Muscle layer of colon (tissue), 2 donors: ENCODE measurements around the gene ADIPOR1.
A peak's percentile ranks its signal among the peaks of the same experiment; 100 is the strongest.
"Not testable (repeated sequence)": the region's sequence is repeated elsewhere in the genome, so short reads cannot be mapped to it uniquely, and the experiment has no call there.

Source experiments
- H3K27ac ChIP-seq: one replicate; pipeline ENCODE4 v1.7.0; 2013; ENCODE audit warnings: low read depth, mild to moderate bottlenecking, low read length, moderate library complexity
- H3K27me3 ChIP-seq, 2 donors: one replicate each; pipeline ENCODE4 v1.7.0; 2013; ENCODE audit warnings: low read length in 2 of 2, mild to moderate bottlenecking in 2 of 2; ENCODE audit not compliant: insufficient read depth in 2 of 2, control insufficient read depth in 1 of 2
- H3K36me3 ChIP-seq: one replicate; pipeline ENCODE4 v1.7.0; 2013; ENCODE audit warnings: mild to moderate bottlenecking, low read length; ENCODE audit not compliant: insufficient read depth
- H3K4me1 ChIP-seq: one replicate; pipeline ENCODE4 v1.7.0; 2013; ENCODE audit warnings: mild to moderate bottlenecking, low read length; ENCODE audit not compliant: insufficient read depth
- H3K4me3 ChIP-seq, 2 donors: one replicate each; pipeline ENCODE4 v1.7.0; 2013; ENCODE audit warnings: low read length in 2 of 2, low read depth in 1 of 2, mild to moderate bottlenecking in 1 of 2, moderate library complexity in 1 of 2
- H3K9ac ChIP-seq: one replicate; pipeline ENCODE4 v1.7.0; 2013; ENCODE audit warnings: low read length
- H3K9me3 ChIP-seq: one replicate; pipeline ENCODE4 v1.7.0; 2013; ENCODE audit warnings: mild to moderate bottlenecking, low read length
- donor health status: abdominal sarcoma.
- donor health status: Adenocarcinoma of cecum.

Gene ADIPOR1, protein sequence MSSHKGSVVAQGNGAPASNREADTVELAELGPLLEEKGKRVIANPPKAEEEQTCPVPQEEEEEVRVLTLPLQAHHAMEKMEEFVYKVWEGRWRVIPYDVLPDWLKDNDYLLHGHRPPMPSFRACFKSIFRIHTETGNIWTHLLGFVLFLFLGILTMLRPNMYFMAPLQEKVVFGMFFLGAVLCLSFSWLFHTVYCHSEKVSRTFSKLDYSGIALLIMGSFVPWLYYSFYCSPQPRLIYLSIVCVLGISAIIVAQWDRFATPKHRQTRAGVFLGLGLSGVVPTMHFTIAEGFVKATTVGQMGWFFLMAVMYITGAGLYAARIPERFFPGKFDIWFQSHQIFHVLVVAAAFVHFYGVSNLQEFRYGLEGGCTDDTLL

DNA sequence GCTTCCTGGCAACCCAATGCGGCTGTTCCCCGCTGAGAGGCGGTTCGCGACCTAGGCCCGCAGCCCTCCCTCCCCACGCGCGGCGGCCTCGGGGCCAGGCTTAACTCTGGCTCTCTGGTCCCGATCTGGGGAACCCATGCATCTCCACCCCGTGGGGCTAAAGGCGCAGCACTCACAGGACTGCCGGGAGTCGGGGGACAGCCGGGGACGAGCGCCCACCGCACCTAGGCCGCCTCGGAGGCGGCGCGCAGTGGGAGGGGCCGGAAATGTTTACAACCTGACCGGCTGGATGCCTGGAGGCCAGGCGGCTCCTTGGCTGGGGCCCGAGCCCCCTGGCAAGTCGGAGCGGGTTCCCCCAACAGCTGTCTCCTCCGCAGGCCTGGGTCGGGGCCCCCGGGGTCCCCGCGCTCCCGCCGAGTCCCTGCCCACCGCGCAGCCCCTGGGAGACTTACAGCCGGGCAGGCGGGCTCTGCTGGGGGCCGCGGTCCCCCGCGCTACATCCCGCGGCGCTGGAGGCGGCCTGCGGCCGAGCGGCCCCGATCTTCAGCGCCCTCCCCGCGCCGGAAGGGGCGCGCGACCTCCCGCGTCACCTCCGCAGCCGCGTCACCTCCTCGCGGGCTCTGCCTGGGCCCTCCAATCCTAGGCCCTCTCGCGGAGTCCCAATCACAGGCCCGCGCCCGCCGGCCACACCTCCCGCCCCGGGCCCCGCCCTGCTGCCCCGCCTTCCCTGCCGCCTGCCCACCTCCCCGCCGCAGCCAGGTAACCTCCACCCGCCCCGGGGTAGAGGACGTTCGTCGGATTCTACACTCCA is at the start of gene ADIPOR1:
Gene ADIPOR1, minus strand, starts transcription at position 580 of the 811 bp plus-strand sequence. CDS start 7,242 bp downstream, outside the sequence.
- no peaks in the 10 kb centered on the region for H3K27me3 ChIP-seq
- peak within 1 kb of the TSS; percentile 69 to 86 for H3K4me3 ChIP-seq
- peaks cover 12% of the 10 kb centered on the region for H3K36me3 ChIP-seq
- H3K9ac ChIP-seq, result peak within 1 kb of the TSS; percentile 88
- no peaks in the 10 kb centered on the region for H3K9me3 ChIP-seq
- H3K4me1 ChIP-seq, result peaks cover 21% of the 10 kb centered on the region
- peak within 1 kb of the TSS; percentile 41 for H3K27ac ChIP-seq

DNA sequence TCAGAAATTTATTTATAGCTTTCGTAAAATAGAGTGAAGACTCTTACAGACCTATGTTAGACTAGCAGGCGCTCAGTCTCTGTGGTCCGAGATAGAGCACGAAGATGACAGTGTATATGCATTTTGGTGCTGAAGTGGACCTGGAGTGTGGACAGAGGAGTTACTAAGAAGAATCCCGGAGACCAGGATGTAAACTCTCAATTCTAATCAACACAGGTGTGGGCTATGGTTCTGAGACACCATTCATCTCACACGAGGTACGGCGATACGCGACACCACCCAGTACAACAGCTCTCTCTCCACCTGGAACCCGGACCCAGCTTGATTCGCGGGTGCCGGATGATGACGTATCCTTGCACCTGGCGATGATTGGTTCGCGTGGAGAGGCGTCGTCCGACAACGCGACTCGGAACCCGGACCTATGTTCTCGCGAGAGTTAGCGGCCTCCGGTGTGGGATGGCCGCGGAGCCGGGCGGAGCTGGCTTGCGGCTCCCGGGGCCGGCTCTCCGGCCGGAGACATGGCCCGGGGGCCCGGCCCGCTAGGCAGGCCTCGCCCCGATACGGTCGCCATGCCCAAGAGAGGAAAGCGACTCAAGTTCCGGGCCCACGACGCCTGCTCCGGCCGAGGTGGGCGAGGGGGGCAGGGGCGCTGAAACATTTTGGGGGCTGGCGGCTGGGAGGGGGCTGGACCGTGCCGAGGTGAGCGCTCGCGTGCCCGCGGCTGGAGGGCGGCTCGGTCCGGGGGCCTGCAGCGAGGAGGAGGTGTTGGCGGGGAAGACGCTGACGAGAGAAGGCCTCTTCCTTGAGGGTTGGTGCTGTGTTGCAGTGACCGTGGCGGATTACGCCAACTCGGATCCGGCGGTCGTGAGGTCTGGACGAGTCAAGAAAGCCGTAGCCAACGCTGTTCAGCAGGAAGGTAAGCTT is 49.1 kb upstream of the ADIPOR1 start, which contains the start of gene TMEM183A:
Gene TMEM183A, plus strand, starts transcription at position 427 of the 924 bp plus-strand sequence. Its CDS starts 92 bp downstream, at position 519.
- Histone ChIP-seq H3K4me1 (peaks cover 14% of the 10 kb centered on the region), H3K9me3 (no peaks in the 10 kb centered on the region), H3K36me3 (peaks cover 17% of the 10 kb centered on the region), H3K4me3 (peak within 1 kb of the TSS; percentile 57 to 94), H3K27me3 (no peaks in the 10 kb centered on the region), H3K9ac (peak within 1 kb of the TSS; percentile 96), H3K27ac (peak within 1 kb of the TSS; percentile 97)

DNA sequence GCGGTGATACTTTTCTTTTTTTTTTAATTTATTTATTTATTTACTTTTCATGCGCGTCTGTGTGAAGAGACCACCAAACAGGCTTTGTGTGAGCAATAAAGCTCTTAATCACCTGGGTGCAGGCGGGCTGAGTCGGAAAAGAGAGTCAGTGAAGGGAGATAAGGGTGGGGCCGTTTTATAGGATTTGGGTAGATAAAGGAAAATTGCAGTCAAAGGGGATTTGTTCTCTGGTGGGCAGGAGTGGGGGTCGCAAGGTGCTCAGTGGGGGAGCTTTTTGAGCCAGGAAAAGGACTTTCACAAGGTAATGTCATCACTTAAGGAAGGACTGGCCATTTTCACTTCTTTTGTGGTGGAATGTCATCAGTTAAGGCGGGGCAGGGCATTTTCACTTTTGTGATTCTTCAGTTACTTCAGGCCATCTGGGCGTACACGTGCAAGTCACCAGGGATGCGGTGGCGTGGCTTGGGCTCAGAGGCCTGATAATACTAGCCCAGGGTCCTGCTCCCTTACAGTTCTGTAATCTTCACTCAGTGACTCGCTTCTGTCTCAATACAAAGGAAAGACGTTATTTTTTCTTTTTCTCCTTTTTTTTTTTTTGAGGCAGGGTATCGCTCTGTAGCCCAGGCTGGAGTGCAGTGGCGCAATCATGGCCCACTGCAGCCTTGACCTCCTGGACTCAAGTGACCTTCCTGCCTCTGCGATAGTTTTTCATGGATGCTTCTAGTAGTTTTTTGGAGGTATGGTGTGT is 47.5 kb upstream of the ADIPOR1 start:
- not testable (repeated sequence) for H3K27ac ChIP-seq, H3K4me3 ChIP-seq, H3K9ac ChIP-seq, H3K27me3 ChIP-seq, H3K9me3 ChIP-seq
- peaks cover 14% of the 10 kb centered on the region for H3K4me1 ChIP-seq
- H3K36me3 ChIP-seq, result peaks cover 12% of the 10 kb centered on the region

DNA sequence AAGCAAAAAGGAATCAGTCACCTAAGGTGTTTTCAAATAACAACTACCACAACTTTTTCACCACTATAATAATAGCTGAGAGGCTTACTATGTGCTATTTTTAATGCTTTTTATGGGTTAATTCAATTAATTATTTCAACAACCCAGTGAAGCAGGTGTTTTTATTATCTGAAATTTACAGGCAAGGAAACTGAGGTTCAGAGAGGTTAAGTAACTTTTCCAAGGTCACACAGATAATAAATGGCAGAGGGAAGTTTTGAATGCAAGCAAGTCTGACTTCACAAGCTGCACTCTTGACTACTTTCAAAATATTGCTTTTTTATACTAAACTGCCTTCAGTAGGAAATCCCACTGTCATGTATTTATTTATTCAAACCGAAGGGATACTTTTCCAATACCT is 44.8 kb upstream of the ADIPOR1 start:
- Histone ChIP-seq H3K4me3 (no peak overlapping the region), H3K27ac (no peak overlapping the region), H3K9me3 (no peaks in the 10 kb centered on the region), H3K27me3 (no peaks in the 10 kb centered on the region), H3K9ac (no peak overlapping the region), H3K4me1 (peaks cover 5% of the 10 kb centered on the region), H3K36me3 (no peaks in the 10 kb centered on the region)

DNA sequence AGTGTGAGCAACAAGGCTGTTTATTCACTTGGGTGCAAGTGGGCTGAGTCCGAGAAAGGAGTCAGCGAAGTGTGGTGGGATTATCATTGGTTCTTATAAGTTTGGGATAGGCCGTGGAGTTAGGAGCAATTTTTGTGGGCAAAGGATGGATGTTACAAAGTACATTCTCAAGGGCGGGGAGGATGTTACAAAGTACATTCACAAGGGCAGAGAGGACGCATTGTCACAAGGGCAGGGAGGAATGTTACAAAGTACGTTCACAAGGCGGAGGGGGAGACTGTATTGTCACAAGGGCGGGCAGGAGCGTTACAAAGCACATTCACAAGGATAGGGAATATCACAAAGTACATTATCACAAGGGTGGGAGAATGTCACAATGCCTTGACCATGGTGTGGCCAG is 43.9 kb upstream of the ADIPOR1 start:
- Histone ChIP-seq H3K27me3 (no peaks in the 10 kb centered on the region), H3K27ac (no peak overlapping the region), H3K36me3 (no peaks in the 10 kb centered on the region), H3K4me1 (peaks cover 5% of the 10 kb centered on the region), H3K9ac (no peak overlapping the region), H3K9me3 (no peaks in the 10 kb centered on the region), H3K4me3 (no peak overlapping the region)

DNA sequence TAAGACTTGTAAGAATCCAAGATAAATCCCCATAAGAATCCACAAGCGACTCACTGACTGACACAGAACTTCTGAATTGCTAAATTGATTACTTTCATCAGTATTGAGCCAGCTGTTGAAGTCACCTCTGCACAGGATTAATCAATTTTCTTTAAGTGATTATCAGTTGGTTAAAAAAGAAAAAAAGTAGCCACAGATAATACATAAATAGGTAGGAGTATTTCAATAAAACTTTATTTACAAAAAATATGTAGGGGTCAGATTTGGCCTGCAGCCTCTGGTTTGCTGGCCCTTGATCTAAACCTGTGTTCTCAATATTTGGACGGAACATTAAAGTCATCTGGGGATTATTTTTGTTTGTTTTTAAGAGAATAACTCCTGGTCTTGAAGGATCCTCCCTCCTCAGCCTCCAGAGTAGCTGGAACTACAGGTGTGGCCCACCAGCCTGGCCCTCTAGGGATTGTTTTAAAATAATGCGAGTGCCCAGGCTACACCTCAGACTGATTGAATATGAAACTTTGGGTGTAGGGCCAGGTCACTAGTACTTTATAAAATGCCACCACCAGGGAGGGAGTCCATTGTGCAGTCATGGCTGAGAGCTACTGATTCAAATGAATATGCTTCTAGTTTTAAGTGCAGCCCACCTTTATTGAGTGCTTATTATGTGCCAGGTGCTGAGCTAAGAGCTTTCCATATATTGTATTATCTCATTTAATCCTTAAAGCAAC is 42.3 kb upstream of the ADIPOR1 start:
- H3K4me3 ChIP-seq, result no peak overlapping the region
- H3K27ac ChIP-seq, result no peak overlapping the region

DNA sequence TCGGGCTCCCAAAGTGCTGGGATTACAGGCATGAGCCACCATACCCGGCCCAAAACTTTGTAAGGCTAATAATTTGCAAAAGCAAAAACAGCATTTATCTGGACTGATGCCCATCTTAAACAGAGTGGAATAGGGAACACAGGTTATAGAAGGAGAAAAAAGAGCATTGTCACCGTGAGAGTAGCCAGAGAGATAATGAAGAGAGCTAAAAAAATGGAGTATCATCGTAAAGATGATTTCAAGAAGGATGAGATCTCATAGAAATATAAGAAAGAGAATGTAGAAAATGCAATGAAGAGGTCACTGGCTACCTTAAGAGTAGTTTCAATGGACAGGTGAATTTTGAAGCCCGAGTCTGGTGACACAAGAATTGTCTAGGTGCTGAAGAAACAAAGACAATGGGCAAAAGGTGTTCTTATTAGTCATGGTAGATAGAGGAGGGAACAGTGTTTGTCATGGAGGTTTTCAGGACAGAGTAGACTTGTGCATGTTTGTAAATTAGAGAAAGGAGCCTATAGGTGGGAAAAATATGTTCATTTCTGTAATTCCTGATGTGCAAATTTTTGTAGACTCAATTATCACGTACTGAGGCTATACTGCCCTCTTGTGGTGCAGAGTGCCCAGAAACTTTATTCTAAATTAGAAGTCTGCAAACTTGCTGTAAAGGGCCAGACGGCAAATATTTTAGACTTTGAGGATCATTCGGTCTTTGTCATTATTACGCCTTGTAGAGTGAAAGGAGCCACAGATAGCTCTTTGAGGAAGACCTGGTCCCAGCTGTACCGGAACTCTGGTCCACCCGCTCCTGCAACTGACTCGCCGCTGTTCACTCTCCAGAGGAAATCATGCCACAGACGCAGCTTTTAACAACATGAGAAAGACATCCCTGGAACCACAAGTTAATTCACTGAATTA is 41.0 kb upstream of the ADIPOR1 start:
- no peak overlapping the region for H3K4me3 ChIP-seq
- H3K27me3 ChIP-seq, result no peaks in the 10 kb centered on the region
- H3K9me3 ChIP-seq, result no peaks in the 10 kb centered on the region
- H3K36me3 ChIP-seq, result no peaks in the 10 kb centered on the region
- H3K4me1 ChIP-seq, result no peaks in the 10 kb centered on the region
- no peak overlapping the region for H3K9ac ChIP-seq
- no peak overlapping the region for H3K27ac ChIP-seq

More for the DNA sequence above, 42.3 kb upstream of the ADIPOR1 start:
- H3K9me3 ChIP-seq, result no peaks in the 10 kb centered on the region
- H3K27me3 ChIP-seq, result no peaks in the 10 kb centered on the region
- no peaks in the 10 kb centered on the region for H3K4me1 ChIP-seq
- no peak overlapping the region for H3K9ac ChIP-seq
- H3K36me3 ChIP-seq, result no peaks in the 10 kb centered on the region

DNA sequence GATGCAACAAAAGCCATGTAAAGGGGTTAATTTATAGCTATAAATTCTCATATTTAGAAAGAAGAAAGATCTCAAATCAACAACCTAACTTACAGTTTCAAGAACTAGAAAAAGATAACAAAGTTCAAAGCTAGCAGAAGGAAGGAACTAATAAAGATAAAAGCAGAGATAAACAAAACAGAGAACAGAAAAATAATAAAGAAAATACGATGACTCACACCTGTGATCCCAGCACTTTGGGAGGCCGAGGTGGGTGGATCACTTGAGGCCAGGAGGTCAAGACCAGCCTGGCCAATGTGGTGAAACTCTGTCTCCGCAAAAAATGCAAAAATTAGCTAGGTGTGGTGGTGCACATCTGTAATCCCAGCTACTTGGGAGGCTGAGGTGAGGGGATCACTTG is 36.6 kb upstream of the ADIPOR1 start:
- no peaks in the 10 kb centered on the region for H3K9me3 ChIP-seq
- no peak overlapping the region for H3K9ac ChIP-seq
- H3K27me3 ChIP-seq, result no peaks in the 10 kb centered on the region
- no peak overlapping the region for H3K27ac ChIP-seq
- no peaks in the 10 kb centered on the region for H3K4me1 ChIP-seq
- no peak overlapping the region for H3K4me3 ChIP-seq
- no peaks in the 10 kb centered on the region for H3K36me3 ChIP-seq

DNA sequence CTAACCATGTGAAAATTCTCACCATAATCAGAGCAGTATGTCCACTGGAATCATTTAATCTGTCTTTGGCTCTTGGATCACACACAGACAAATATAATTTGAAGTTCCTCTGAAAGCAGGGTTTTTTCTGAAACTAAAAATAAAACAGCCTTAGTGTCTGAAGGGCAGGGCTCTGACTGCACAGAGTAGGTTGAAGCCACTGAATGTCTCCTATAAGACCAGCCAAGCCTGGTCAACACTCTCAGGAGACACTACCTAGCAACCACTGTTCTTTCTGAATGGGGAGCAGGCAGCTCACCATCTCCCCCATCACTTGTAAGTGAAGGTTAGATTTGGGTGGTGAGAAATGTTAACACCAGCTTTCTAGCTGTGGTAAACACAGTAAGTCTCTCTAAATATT is 33.0 kb upstream of the ADIPOR1 start:
- Histone ChIP-seq H3K9me3 (no peaks in the 10 kb centered on the region), H3K27me3 (no peaks in the 10 kb centered on the region), H3K36me3 (no peaks in the 10 kb centered on the region), H3K9ac (no peak overlapping the region), H3K27ac (no peak overlapping the region), H3K4me1 (no peaks in the 10 kb centered on the region), H3K4me3 (no peak overlapping the region)
